K562 (cell line): ENCODE measurements around the gene CHRM4.
"Not testable (repeated sequence)": the region's sequence is repeated elsewhere in the genome, so short reads cannot be mapped to it uniquely, and the experiment has no call there.

Source experiments
- NRF1 ChIP-seq, 2 experiments: fragments of 450-650 bp; IDR thresholded peaks in 1 of 2; conservative IDR thresholded peaks in 1 of 2; 2 replicates each; pipeline ENCODE4 v1.6.1; 2014; ENCODE audit warnings: mild to moderate bottlenecking in 2 of 2
- POLR2A ChIP-seq: fragments of 450-650 bp; conservative IDR thresholded peaks from 2 replicates; pipeline ENCODE4 v1.6.1; 2016
- TCF7 ChIP-seq: sonication (generic); IDR thresholded peaks from 2 replicates; pipeline ENCODE4 v1.6.1; 2016; ENCODE audit warnings: antibody characterized with exemption, borderline replicate concordance
- USF2 ChIP-seq: sonication (generic); formaldehyde crosslinking; IDR thresholded peaks from 2 replicates; pipeline ENCODE4 v1.5.0; 2020; ENCODE audit warnings: missing genetic modification reagents
- TF ChIP-seq, protein P1 (sequence below): sonication (generic); formaldehyde crosslinking; IDR thresholded peaks from 2 replicates; pipeline ENCODE4 v1.8.1; 2022; ENCODE audit warnings: missing genetic modification reagents

- not testable (repeated sequence) for TF ChIP-seq TCF7; NRF1 (conservative IDR thresholded peaks at IDR 0.05 in 1 of 2, IDR thresholded peaks at IDR 0.05 in 1 of 2); USF2 (CRISPR knock-in tag); POLR2A
- TF ChIP-seq, protein P1, sequence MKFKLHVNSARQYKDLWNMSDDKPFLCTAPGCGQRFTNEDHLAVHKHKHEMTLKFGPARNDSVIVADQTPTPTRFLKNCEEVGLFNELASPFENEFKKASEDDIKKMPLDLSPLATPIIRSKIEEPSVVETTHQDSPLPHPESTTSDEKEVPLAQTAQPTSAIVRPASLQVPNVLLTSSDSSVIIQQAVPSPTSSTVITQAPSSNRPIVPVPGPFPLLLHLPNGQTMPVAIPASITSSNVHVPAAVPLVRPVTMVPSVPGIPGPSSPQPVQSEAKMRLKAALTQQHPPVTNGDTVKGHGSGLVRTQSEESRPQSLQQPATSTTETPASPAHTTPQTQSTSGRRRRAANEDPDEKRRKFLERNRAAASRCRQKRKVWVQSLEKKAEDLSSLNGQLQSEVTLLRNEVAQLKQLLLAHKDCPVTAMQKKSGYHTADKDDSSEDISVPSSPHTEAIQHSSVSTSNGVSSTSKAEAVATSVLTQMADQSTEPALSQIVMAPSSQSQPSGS (CRISPR knock-in tag), result not testable (repeated sequence)
Observed at GRCh38 chr11:46371262-46371661, 20.3 kb downstream of the CHRM4 start.
